ENCODE results near the gene NIP7. TPM values are rescaled to one million over a fixed set of nuclear protein-coding genes. Genes with fewer than 3 reads are reported as not detected.

Gene NIP7
- total and polyA plus RNA-seq, 2 donors = 23.1 to 23.5 TPM

- no peak for DNase-seq (ENCODE audit: low read depth in 6 of 9, low spot score in 9 of 9)
- Histone ChIP-seq H3K9me3 (ENCODE audit: control insufficient read depth in 2 of 2, insufficient read depth in 1 of 2, low read length in 1 of 2) (no peaks in the 10 kb centered on the region), H3K4me1 (ENCODE audit: control insufficient read depth in 2 of 2, insufficient read depth in 2 of 2, low read length in 2 of 2) (peaks cover 4 to 14% of the 10 kb centered on the region in 2 donors), H3K4me3 (ENCODE audit: low read length in 2 of 2) (no peak overlapping the region), H3K27me3 (ENCODE audit: control insufficient read depth in 2 of 2, insufficient read depth in 1 of 2, low read length in 1 of 2) (no peaks in the 10 kb centered on the region), H3K27ac (ENCODE audit: low read depth in 1 of 2, low read length in 1 of 2) (no peak overlapping the region), H3K36me3 (ENCODE audit: control insufficient read depth in 2 of 2, insufficient read depth in 2 of 2, low read length in 1 of 2) (peaks cover 30 to 59% of the 10 kb centered on the region in 2 donors)
- 98% methylated on average over 2 of the region's 2 CpGs for WGBS
Observed at GRCh38 chr16:69382421-69382820, 42.8 kb downstream of the NIP7 start.

GRCh38 chr16:69384974-69385373, 45.4 kb downstream of the NIP7 start:
- peak in 2 of 9 donors; percentile 30 to 37 for DNase-seq (ENCODE audit: low read depth in 6 of 9, low spot score in 9 of 9)
- peaks cover 4 to 14% of the 10 kb centered on the region in 2 donors for H3K4me1 ChIP-seq (ENCODE audit: control insufficient read depth in 2 of 2, insufficient read depth in 2 of 2, low read length in 2 of 2)

GRCh38 chr16:69386596-69386995, 47.0 kb downstream of the NIP7 start:
- WGBS = 96% methylated on average over 1 of the region's 1 CpG
- Histone ChIP-seq H3K36me3 (ENCODE audit: control insufficient read depth in 2 of 2, insufficient read depth in 2 of 2, low read length in 1 of 2) (peaks cover 10 to 27% of the 10 kb centered on the region in 2 donors), H3K4me1 (ENCODE audit: control insufficient read depth in 2 of 2, insufficient read depth in 2 of 2, low read length in 2 of 2) (peaks cover 4 to 14% of the 10 kb centered on the region in 2 donors), H3K4me3 (ENCODE audit: low read length in 2 of 2) (no peak overlapping the region), H3K9me3 (ENCODE audit: control insufficient read depth in 2 of 2, insufficient read depth in 1 of 2, low read length in 1 of 2) (no peaks in the 10 kb centered on the region), H3K27ac (ENCODE audit: low read depth in 1 of 2, low read length in 1 of 2) (no peak overlapping the region), H3K27me3 (ENCODE audit: control insufficient read depth in 2 of 2, insufficient read depth in 1 of 2, low read length in 1 of 2) (no peaks in the 10 kb centered on the region)
- DNase-seq (ENCODE audit: low read depth in 6 of 9, low spot score in 9 of 9) = no peak

More at GRCh38 chr16:69384974-69385373, 45.4 kb downstream of the NIP7 start:
- WGBS = 12% methylated on average over 6 of the region's 6 CpGs
- H3K4me3 ChIP-seq (ENCODE audit: low read length in 2 of 2) = peak overlapping the region; percentile 66 to 95
- peaks cover 20 to 39% of the 10 kb centered on the region in 2 donors for H3K36me3 ChIP-seq (ENCODE audit: control insufficient read depth in 2 of 2, insufficient read depth in 2 of 2, low read length in 1 of 2)
- H3K9me3 ChIP-seq (ENCODE audit: control insufficient read depth in 2 of 2, insufficient read depth in 1 of 2, low read length in 1 of 2) = no peaks in the 10 kb centered on the region
- H3K27me3 ChIP-seq (ENCODE audit: control insufficient read depth in 2 of 2, insufficient read depth in 1 of 2, low read length in 1 of 2) = no peaks in the 10 kb centered on the region
- H3K27ac ChIP-seq (ENCODE audit: low read depth in 1 of 2, low read length in 1 of 2) = peak overlapping the region; percentile 85 to 97

Other genes starting within 250 kb of the NIP7 start
- 0.09 TPM for gene HAS3, start 234.1 kb upstream of the NIP7 start, total RNA-seq
- gene HAS3, start 234.1 kb upstream of the NIP7 start, polyA plus RNA-seq = 0.89 TPM
- 35.3 TPM for gene CHTF8, start 207.2 kb upstream of the NIP7 start, total RNA-seq
- 64.4 TPM for gene CHTF8, start 207.2 kb upstream of the NIP7 start, polyA plus RNA-seq
- gene UTP4, start 207.1 kb upstream of the NIP7 start, total RNA-seq = 18.5 TPM
- 19.4 TPM for gene UTP4, start 207.1 kb upstream of the NIP7 start, polyA plus RNA-seq
- 7.2 TPM for gene SNTB2, start 152.6 kb upstream of the NIP7 start, total RNA-seq
- 11.2 TPM for gene SNTB2, start 152.6 kb upstream of the NIP7 start, polyA plus RNA-seq
- gene VPS4A, start 28.4 kb upstream of the NIP7 start, total RNA-seq = 15.1 TPM
- 28.4 TPM for gene VPS4A, start 28.4 kb upstream of the NIP7 start, polyA plus RNA-seq
- gene PDF, start 9.2 kb upstream of the NIP7 start, total RNA-seq = 9.8 TPM
- gene PDF, start 9.2 kb upstream of the NIP7 start, polyA plus RNA-seq = 2.1 TPM
- 21.4 TPM for gene COG8, start 208 bp upstream of the NIP7 start, total RNA-seq
- gene COG8, start 208 bp upstream of the NIP7 start, polyA plus RNA-seq = 20.5 TPM
- gene TMED6, start 12.0 kb downstream of the NIP7 start, total RNA-seq = 0.14 TPM
- gene TMED6, start 12.0 kb downstream of the NIP7 start, polyA plus RNA-seq = 1.2 TPM
- 16.1 TPM for gene TERF2, start 46.2 kb downstream of the NIP7 start, total RNA-seq
- gene TERF2, start 46.2 kb downstream of the NIP7 start, polyA plus RNA-seq = 16.0 TPM
- 76.4 TPM for gene CYB5B, start 84.8 kb downstream of the NIP7 start, total RNA-seq
- gene CYB5B, start 84.8 kb downstream of the NIP7 start, polyA plus RNA-seq = 64.8 TPM
- 8.9 TPM for gene NFAT5, start 226.2 kb downstream of the NIP7 start, total RNA-seq
- 4.5 TPM for gene NFAT5, start 226.2 kb downstream of the NIP7 start, polyA plus RNA-seq

All from thymus (tissue), 11 donors.